GM12801 (cell line): ENCODE data around the gene FAM13A.

Source experiments
- TF ChIP-seq, protein P1 (sequence below): IDR thresholded peaks from one replicate; pipeline ENCODE4 v1.5.1; 2011; ENCODE audit warnings: control low read depth; ENCODE audit not compliant: insufficient read length; ENCODE audit errors: extremely low read depth

The FAM13A gene

DNA sequence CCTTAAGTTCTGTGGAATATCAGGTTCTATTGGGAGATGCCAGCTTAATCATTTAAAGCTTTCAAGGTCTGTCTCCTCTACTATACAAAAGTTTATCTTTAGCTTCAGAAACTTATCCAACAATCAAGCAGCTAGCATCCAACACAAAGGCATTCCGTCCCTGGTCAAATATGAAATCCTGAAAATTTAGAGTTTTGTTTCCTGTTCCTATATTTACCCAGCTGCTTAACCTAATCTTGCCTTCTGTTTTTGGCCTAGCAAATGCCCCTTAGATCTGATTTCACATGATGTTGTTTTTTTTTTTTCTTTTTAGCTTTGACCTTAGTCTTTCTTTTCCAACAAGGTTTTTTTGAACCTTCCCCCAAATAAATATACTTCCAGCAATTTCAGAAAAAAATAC lies 33.8 kb downstream of the FAM13A start:
- TF ChIP-seq, protein P1, sequence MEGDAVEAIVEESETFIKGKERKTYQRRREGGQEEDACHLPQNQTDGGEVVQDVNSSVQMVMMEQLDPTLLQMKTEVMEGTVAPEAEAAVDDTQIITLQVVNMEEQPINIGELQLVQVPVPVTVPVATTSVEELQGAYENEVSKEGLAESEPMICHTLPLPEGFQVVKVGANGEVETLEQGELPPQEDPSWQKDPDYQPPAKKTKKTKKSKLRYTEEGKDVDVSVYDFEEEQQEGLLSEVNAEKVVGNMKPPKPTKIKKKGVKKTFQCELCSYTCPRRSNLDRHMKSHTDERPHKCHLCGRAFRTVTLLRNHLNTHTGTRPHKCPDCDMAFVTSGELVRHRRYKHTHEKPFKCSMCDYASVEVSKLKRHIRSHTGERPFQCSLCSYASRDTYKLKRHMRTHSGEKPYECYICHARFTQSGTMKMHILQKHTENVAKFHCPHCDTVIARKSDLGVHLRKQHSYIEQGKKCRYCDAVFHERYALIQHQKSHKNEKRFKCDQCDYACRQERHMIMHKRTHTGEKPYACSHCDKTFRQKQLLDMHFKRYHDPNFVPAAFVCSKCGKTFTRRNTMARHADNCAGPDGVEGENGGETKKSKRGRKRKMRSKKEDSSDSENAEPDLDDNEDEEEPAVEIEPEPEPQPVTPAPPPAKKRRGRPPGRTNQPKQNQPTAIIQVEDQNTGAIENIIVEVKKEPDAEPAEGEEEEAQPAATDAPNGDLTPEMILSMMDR = no peak

DNA sequence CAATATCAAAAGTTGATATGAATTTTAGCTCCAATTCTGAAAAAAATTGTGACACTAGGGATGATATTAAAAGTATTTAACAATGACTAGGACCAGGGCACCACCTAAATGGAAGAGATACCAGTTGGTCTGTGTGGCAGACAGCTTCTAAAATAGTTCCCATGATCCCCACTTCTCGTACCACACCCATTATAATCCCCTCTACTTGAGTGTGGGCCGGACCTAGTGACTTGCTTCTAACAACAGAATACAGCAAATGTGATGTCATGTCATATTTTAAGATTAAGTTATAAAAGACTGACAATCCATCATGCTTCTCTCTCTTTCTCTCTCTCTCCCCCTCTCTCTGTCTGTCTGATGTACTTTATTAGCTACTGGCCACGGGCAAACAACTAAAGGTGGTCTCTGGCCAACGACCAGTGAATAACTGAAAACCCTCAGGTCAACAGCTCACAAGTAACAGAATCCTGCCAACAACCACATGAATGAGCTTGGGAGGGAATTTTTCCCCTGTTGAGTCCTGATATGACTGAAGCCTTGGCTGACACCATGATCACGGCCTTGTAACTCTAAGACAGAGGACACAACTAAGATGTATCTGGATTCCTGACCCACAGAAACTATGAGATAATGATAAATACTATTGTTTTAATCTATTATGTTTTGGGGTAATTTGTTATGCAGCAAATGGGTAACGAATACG lies 34.4 kb downstream of the FAM13A start:
- TF ChIP-seq, protein P1 = no peak

DNA sequence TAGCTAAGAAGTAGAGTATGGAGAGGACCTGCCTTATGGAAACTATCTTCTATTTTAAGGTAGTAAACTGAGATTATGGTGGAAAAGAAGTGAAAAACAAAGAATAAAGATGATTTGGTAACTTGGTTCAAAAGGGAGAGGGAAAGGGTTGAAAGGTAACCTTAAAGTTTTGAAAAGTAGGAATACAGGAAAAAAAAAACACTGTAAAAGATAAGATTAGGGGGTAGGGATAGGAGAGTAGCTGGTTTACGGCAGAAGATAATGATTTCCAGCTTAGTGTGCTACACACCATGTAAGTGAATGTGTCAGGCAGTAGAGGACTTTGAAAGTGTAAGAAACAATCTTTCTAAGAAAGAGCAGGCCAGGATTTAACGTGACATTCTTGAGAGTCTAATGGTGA lies 35.3 kb downstream of the FAM13A start:
- TF ChIP-seq, protein P1 = no peak

DNA sequence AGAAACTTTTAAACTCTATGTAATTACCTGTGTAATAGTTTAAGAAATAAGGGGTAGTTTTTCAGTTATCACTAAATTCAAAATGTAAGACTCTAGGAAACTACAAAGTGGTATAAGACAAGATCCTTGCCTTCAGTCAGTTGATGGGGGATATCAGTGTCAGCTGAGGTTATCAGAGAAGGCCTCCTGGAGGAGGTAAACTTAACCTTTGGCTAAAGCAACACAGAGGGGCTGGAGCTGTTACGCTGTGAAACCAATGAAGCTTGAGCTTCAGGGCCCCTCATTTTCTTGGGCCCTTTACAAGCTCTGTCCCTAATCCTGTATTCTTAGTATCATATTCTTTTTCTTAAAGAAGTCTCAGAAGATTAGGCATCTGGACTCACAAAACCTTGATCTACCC lies 35.9 kb downstream of the FAM13A start:
- TF ChIP-seq, protein P1 = no peak

DNA sequence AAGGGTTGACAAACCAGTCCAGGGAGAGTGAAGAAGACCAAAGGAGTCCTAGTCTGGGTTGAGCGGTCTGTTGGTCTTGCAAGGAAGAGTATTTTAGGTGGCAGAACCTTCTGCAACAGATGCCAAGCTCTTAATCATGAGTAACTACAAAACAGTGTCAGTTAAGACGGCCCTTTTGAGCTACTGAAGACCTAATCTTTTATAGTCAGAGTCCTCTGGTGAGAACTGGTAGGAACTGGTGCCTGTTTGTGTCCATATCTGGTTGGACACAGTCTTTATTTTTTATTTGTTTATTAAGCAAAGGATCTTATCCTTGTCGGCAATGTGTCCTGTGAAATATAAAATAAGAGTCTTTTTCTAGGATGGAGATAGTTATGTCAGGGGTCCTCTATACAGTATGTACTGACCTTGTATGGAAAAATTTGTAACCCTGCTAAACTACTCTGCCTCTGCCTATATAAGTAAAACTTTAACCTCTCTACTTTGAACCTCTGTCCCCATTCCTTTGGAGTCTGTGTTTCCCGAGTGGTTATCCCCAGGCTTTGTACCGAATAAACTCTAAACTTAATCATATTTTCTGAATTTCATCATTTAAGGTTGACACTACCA lies 47.1 kb downstream of the FAM13A start:
- TF ChIP-seq, protein P1 = no peak

DNA sequence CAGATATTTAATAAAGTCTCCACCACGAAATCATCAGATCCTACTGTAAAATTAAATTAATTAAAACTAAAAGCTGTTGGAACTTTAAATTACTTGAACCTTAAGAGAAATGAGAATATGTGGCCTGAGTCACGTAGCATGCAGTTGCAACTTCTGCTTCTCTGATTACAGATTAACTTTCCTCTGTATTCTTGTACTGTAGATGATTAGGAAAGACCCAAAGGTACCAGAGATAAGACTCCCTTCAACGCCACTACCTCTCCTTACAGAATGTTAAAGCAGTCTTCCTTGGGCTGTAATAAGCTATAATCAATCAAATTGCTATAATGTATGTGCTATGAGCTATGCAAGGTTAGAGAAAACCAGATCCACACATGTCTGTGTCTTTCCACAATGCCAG lies 47.9 kb downstream of the FAM13A start:
- TF ChIP-seq, protein P1 = no peak

DNA sequence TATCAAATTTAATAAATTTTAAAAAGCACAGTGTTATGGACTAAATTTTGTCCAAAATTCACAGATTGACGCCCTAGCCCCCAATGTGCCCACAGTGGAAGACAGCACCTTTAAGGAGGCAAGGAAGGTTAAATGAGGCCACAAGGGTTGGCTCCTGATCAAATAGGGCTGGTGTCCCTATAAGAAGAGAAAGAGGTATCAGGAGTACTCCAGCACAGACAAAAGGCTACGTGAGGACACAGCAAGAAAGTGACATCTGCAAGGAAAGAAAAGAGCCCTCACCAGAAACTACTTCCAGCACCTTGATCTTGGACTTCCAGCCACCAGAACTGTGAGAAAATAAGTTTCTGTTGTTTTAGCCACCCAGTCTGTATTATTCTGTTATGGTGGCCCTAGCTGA lies 48.8 kb downstream of the FAM13A start:
- TF ChIP-seq, protein P1 = no peak
